ENCODE measurements around the gene NKG7.

Gene NKG7

GRCh38 chr19:51389143-51389542, 16.7 kb upstream of the NKG7 start:
- no peak for DNase-seq

GRCh38 chr19:51387924-51388389, 15.5 kb upstream of the NKG7 start, which contains the start of gene LIM2:
Gene LIM2, minus strand, starts transcription at chr19:51387974. Its CDS starts 531 bp downstream, at chr19:51387443.
- no peak for DNase-seq

GRCh38 chr19:51386882-51387520, 14.5 kb upstream of the NKG7 start:
- no peak for DNase-seq

- DNase-seq: no peak
Measured at GRCh38 chr19:51382004-51382403, 9.6 kb upstream of the NKG7 start.

GRCh38 chr19:51380379-51380778, 7.9 kb upstream of the NKG7 start:
- DNase-seq: no peak

- DNase-seq: no peak
Measured at GRCh38 chr19:51377422-51377821, 5.0 kb upstream of the NKG7 start.

- DNase-seq: no peak
Measured at GRCh38 chr19:51375504-51376221, 3.2 kb upstream of the NKG7 start.

GRCh38 chr19:51372021-51372648, 319 bp downstream of the NKG7 start:
- no peak for DNase-seq

GRCh38 chr19:51371186-51371690, 1.2 kb downstream of the NKG7 start:
- DNase-seq: no peak

GRCh38 chr19:51370230-51370629, 2.2 kb downstream of the NKG7 start:
- no peak for DNase-seq

GRCh38 chr19:51368366-51369282, 3.8 kb downstream of the NKG7 start, which contains the start of gene CLDND2:
Gene CLDND2, minus strand, starts transcription at chr19:51369003. Its CDS starts 426 bp downstream, at chr19:51368577.
- no peak for DNase-seq

GRCh38 chr19:51367565-51368365, 4.7 kb downstream of the NKG7 start:
- peak; percentile 99 for DNase-seq

GRCh38 chr19:51367255-51367564, 5.2 kb downstream of the NKG7 start:
- DNase-seq: no peak

GRCh38 chr19:51366389-51367254, 5.8 kb downstream of the NKG7 start:
- DNase-seq: peak; percentile 99

- DNase-seq: no peak
Measured at GRCh38 chr19:51365965-51366388, 6.5 kb downstream of the NKG7 start, which contains the start of gene ETFB. Gene ETFB, minus strand, starts transcription at chr19:51366388. Its CDS starts 62 bp downstream, at chr19:51366326.

GRCh38 chr19:51365211-51365964, 7.1 kb downstream of the NKG7 start:
- peak; percentile 45 for DNase-seq

- DNase-seq: peak; percentile 47
Measured at GRCh38 chr19:51364200-51365106, 8.0 kb downstream of the NKG7 start.

- no peak for DNase-seq
Measured at GRCh38 chr19:51361239-51361638, 11.2 kb downstream of the NKG7 start.

- DNase-seq: peak; percentile 68
Measured at GRCh38 chr19:51359294-51359693, 13.2 kb downstream of the NKG7 start.
